Measurements from ENCODE around the gene GAL3ST2.
"Not testable (repeated sequence)": the region's sequence is repeated elsewhere in the genome, so short reads cannot be mapped to it uniquely, and the experiment has no call there.

The GAL3ST2 gene

DNA sequence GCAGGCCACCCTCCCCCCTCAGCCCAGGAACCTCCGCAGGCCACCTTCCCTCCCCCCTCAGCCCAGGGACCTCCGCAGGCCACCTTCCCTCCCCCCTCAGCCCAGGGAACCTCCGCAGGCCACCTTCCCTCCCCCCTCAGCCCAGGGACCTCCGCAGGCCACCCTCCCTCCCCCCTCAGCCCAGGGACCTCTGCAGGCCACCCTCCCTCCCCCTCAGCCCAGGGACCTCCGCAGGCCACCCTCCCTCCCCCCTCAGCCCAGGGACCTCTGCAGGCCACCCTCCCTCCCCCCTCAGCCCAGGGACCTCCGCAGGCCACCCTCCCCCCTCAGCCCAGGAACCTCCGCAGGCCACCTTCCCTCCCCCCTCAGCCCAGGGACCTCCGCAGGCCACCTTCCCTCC lies 29.6 kb downstream of the GAL3ST2 start:
- in situ Hi-C loops (cut with HindIII; ENCODE audit: low sequenced_read_pairs) = not testable (repeated sequence)

DNA sequence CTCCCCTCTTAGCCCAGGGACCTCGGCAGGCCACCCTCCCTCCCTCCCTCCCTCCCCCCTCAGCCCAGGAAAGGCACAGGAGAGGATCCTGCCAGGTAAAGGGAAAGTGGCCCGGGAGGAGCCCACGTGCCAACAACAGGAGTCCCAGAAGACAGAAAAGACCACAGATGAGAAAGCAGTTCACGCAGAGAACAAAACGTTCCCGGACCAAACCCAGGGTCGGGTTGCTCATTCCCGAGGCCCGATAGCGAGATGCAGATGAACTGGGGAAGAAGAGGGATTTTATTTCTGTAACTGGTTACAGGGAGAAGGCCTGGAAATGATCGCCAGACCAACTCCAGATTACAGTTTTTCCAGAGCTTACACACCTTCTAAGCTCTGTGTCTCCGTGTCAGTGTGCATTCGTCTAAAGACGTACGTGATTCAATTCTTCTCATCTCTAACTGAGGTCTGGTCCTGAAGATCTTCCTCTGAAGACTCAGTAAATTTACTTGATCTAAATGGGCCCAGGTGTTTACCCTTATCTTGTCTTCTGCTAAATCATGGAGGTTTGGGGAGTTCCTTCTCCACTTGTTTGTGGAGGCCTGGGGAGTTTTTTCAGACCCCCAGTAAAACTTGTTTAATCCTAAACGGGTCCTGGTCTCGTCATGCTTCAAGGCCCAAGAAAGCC lies 31.6 kb downstream of the GAL3ST2 start:
- in situ Hi-C loops (cut with HindIII; ENCODE audit: low sequenced_read_pairs) = no loop called here

DNA sequence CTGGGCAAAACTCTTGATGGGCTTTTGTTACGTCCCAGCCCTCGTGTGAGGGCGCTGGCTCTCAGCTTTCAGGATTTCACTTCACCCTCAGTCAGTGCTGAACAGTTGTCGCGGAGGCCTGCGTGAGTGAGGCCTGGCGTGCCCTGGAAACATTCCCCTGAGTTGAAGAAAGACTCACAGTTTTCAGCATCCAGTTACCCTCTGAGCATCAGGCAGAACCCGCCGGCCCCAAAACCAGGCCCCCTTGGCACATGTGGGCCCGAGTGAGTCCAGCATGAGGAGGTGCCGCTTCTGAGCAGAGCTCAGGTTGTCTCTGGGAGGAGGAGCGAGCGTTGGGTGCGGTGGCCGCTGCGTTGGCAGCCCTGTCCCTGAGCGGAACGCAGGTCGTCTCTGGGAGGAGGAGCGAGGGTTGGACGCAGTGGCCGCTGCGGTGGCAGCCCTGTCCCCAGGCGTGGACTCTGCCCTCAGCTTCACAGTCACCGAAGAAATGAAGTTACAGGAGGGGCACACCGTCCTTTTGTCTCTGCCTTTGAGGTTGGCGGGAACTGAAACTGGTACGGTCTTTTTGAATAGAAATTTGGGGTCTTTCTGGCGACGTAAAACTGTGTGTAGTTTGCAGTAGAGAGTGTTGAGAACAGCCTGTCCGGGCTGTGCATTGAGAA lies 32.2 kb downstream of the GAL3ST2 start, which contains the start of gene NEU4:
TSS of gene NEU4 (plus strand) at position 473 of the 662 bp plus-strand sequence. CDS start 5,292 bp downstream, outside the sequence.
- in situ Hi-C loops (cut with HindIII; ENCODE audit: low sequenced_read_pairs) = no loop called here

DNA sequence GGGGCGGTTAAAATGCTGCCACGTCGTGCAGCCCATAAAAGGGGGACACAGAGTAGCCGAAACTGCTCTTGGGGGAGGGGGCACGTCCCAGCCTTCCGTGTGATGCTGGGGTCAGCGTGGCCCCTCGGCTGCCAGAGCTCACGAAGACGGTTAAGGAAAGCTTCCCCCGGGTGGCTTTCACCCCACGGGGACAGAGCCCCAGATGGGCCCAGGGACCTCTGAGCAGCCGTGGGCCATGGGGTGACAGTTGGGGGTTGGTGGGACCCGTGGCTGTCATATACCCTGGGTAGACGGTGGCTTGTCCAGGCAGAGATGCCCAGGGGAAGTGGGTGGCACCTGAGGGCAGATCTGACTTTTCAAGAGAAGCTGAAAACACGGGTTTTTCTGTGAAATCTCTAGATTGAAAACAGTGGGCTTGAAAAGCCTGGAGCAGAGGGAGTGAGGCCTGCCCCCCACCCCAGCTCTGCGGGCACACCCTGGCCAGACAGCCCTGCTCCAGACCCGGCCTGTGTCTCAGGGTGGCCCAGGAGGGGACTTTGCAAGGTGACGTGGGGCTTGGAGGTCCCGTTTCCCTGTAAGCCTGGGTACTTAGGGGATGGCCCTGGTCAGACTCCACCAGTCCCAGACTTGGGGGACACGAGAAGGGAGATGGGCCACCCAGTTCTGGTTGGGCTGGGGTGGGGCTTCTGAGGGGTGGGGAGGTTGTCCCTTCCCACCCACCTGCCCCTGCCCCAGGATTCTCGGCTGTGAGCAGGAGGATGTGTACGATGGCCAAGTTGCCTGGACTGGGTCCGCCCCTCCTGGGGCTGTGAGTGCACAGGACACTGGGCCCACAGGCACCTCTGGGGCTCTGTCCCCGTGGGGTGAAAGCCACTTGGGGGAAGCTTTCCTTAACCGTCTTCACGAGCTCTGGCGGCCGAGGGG lies 33.0 kb downstream of the GAL3ST2 start:
- in situ Hi-C loops (cut with HindIII; ENCODE audit: low sequenced_read_pairs) = no loop called here

DNA sequence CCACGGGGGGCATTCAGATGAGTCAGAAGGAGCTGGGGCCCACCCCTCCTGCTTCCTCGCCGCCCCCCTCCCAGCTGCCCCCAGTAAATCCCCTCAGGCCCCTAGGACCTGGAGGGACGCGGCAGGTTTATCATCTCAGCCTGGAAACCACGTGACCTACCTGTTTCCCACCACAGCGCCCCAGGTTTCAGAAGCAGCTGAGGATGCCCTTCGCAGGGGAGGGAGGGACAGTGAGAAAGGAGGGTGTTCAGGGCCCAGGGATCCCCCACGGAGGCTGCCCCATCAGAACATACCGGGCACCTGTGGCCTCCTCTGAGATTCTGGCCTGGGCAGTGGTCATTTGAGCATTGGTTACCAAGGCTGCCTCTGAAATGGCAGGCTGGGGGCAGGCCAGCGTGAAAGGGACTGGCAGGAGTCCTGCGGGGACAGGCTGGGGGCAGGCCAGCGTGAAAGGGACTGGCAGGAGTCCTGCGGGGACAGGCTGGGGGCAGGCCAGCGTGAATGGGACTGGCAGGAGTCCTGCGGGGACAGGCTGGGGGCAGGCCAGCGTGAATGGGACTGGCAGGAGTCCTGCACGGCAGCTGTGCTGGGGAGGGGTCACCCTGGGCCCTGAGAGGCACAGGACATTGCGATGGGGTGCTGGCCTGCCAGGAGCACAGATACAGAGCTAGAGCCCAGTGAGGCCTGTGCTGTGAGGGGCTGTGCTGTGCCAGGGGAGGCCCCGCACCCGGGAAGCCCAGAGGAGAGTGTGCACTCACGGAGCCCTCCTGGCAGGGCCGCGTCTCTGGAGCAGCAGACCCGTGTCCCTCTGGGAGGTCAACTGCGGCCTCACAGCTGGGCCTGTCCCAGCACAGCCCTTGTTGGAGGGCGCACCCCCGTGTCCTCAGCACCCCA lies 33.9 kb downstream of the GAL3ST2 start:
- in situ Hi-C loops (cut with HindIII; ENCODE audit: low sequenced_read_pairs) = no loop called here

DNA sequence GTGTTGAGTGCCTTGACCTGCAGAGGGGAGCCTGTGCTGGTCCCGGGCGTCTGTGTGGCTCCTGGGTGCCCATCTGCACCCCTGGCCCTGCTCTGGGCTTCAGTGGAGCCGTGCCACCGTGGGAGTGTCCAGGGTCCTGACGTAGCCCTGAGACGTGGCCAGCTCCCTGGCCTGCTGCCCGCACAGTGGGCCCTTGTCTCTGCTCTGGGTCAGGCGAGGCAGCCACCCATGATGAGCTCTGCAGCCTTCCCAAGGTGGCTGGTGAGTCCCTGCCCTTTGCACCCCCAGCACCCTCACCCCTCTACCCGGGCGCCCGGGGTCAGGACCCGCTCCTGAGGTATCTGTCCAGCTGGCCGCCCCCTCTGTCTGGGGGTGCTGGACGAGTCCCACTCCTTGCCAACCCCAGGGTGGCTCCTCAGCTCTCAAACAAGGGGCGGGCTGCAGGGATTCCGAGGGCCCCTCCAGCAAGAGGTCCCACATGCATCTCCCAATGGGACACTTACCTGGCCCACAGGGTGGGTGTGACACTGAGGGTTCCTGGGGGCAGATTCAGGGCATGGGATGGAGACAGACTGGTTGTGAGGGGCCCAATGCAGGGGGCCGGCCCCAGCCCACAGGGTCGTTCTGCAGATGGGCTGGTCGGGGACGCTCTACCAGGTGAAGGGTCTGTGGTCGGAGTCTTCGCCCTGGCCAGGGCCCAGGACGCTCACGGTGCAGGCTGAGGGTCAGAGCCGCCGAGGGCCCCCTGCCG lies 34.8 kb downstream of the GAL3ST2 start:
- in situ Hi-C loops (cut with HindIII; ENCODE audit: low sequenced_read_pairs) = no loop called here

DNA sequence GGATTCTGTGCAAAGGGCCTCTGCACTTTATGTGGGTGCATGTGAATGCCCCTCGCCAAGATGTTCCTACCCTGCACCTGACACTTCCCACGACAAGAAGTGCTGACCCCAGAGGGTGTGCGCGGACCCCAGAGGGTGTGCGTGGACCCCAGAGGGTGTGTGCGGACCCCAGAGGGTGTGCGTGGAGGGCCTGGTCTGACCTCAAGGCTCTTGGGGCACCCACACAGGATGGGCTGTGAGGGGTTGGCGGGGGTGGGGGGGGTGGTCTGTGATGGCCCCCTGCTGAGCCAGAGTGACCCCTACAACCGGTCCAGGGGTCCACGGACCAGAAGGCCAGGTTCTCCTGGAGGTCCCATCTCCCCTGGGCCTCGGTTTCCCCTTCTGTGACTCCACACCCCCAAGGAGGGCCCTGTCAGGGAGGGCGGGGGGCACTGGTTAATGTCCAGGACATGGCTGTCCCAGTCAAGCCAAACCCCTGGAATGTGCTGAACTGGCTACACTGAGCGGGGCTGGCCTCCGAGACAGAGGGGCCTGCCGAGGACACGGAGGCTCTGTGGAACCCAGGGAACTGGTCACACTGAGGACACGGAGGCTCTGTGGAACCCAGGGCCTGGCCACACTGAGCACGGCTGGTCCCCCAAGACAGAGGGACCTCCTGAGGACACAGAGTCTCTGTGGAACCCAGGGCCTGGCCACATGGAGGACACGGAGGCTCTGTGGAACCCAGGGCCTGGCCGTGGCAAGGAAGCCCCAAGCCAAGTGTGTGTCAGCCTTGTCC lies 35.5 kb downstream of the GAL3ST2 start:
- in situ Hi-C loops (cut with HindIII; ENCODE audit: low sequenced_read_pairs) = no loop called here

DNA sequence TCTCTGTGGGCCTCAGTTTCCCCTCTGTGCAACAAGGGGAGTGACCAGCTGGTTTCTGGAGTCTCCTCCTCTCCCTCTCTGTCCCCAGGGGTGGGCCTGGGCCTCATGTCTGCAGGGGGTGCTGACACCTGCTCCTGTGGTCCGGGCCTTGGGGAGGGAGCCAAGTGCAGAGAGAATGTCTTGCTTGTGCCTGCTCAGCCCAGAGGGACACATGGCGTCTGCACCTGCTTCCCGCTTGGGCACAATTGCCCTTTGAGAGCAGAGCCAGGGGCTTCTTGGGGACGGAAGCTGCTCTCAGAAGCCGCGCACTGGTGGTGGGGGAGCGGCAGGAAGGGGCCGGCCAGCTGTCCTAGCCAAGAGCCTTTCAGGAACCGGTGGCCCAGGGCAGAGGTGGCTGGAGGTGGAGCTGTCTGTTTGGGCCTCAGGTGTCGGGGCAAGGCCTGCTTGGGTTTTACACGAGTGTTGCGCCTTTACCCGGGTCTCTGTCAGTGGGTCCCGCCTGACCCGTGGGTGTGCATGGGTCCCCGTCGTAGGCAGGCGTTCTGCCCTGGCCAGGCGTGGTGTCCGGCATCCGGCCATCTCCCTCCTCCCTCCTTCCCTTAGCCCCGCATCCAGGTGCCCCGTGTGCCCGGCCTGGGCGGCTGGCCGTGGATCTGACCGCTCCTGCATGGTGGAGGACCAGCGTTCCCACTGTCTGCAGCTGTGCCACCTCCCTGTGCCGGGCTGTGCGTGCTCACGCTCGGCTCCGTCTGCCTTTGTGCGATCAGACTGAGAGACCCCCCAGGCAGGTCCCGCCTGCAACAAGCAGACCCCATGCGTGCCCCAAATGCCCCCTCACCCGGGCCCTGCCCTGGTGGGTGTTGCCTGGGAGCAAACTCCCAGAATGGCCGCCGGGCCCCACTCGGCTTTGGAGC lies 36.4 kb downstream of the GAL3ST2 start:
- in situ Hi-C loops (cut with HindIII; ENCODE audit: low sequenced_read_pairs) = no loop called here

DNA sequence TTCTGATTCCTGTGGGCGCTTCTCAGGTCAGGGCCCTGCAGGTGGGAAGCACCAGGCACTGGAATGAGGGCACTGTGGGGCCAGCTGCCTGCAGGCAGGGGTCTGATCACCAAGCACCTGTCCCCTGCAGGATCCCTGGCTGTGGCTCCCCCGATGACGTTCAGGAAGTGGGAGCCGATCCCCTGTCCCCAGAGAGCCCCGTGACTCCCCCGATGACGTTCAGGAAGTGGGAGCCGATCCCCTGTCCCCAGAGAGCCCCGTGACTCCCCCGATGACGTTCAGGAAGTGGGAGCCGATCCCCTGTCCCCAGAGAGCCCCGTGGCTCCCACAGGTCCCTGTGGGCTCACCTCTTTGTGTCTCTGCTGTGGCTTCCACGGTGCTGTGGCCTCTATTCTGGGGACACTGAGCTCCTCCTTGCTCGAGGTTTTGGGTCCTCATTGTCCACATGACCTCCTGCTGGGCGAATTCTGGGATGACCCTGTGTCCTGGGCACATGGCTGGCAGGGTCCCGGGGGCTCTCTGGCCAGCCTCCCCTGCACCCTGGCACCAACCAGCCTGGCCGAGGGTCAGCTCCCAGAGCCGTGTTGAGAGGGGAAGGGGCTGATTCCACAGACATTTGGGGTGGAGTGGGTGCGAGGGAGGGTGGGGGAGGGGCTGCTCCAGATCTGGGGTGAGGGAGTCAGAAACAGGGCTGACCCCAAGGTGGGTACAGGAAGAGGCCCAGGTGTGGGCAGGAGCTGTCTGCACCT lies 37.2 kb downstream of the GAL3ST2 start:
- in situ Hi-C loops (cut with HindIII; ENCODE audit: low sequenced_read_pairs) = no loop called here

DNA sequence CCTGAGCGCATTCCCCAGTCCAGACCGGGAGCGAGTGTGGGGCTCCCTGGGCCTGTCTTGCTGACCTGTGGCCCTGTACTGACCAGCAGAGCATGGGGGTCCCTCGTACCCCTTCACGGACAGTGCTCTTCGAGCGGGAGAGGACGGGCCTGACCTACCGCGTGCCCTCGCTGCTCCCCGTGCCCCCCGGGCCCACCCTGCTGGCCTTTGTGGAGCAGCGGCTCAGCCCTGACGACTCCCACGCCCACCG lies 37.7 kb downstream of the GAL3ST2 start:
- in situ Hi-C loops (cut with HindIII; ENCODE audit: low sequenced_read_pairs) = no loop called here

DNA sequence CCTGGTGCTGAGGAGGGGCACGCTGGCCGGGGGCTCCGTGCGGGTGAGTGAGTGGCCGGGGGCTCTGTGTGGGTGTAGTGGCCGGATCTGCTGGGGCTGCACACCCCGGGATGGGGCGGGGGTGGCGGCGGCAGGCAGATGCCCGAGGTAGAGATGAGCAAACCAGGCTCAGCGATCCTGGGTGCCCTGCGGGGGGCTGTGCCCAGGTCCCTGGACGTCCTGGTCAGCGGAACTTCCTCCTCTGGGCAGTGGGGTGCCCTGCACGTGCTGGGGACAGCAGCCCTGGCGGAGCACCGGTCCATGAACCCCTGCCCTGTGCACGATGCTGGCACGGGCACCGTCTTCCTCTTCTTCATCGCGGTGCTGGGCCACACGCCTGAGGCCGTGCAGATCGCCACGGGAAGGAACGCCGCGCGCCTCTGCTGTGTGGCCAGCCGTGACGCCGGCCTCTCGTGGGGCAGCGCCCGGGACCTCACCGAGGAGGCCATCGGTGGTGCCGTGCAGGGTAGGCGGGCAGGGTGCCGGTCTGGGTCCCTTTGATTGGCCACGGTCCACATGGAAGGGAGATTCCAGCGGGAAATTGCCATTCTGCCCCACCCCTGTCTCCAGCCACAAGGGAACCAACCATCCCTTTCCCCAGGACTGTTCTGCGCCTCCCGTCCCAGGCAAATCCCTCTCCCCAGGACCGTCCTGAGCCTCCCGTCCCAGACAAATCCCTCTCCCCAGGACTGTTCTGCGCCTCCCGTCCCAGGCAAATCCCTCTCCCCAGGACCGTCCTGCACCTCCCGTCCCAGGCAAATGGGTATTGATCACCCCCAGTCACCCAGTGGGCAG lies 38.2 kb downstream of the GAL3ST2 start:
- in situ Hi-C loops (cut with HindIII; ENCODE audit: low sequenced_read_pairs) = no loop called here

DNA sequence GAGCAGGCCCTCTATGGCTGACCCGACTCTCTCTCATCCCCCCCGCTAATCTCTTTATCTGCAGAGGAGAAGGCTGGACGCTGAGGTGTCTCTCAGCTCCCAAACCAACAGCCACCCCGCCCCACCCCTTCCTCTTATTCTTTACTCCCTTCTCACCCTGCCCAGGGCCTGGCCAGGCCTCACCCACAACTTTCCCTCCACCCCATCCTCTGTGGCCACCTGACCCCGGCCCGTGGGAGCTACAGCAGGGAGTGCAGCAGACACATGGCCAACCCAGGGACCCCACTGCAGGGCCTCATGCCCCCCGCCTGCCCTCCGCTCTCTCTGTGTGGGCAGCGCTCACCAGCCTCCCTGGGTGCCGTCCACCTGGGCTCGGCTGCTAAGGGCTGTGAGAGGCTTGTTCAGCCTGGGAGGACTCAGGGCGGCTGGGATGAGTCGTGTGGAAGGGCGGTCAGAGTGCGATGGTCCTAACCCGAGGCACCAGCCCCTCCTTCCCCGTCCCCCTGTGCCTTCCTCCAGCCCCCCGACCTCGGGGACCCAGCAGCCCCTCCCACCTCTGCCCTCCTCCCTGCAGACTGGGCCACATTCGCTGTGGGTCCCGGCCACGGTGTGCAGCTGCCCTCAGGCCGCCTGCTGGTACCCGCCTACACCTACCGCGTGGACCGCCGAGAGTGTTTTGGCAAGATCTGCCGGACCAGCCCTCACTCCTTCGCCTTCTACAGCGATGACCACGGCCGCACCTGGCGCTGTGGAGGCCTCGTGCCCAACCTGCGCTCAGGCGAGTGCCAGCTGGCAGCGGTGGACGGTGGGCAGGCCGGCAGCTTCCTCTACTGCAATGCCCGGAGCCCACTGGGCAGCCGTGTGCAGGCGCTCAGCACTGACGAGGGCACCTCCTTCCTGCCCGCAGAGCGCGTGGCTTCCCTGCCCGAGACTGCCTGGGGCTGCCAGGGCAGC lies 39.1 kb downstream of the GAL3ST2 start:
- in situ Hi-C loops (cut with HindIII; ENCODE audit: low sequenced_read_pairs) = no loop called here

DNA sequence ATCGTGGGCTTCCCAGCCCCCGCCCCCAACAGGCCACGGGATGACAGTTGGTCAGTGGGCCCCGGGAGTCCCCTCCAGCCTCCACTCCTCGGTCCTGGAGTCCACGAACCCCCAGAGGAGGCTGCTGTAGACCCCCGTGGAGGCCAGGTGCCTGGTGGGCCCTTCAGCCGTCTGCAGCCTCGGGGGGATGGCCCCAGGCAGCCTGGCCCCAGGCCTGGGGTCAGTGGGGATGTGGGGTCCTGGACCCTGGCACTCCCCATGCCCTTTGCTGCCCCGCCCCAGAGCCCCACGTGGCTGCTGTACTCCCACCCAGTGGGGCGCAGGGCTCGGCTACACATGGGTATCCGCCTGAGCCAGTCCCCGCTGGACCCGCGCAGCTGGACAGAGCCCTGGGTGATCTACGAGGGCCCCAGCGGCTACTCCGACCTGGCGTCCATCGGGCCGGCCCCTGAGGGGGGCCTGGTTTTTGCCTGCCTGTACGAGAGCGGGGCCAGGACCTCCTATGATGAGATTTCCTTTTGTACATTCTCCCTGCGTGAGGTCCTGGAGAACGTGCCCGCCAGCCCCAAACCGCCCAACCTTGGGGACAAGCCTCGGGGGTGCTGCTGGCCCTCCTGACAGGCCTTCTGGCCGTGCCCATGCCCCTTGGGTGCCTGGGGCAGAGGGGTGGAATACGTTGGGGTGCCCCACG lies 40.0 kb downstream of the GAL3ST2 start:
- in situ Hi-C loops (cut with HindIII; ENCODE audit: low sequenced_read_pairs) = no loop called here

DNA sequence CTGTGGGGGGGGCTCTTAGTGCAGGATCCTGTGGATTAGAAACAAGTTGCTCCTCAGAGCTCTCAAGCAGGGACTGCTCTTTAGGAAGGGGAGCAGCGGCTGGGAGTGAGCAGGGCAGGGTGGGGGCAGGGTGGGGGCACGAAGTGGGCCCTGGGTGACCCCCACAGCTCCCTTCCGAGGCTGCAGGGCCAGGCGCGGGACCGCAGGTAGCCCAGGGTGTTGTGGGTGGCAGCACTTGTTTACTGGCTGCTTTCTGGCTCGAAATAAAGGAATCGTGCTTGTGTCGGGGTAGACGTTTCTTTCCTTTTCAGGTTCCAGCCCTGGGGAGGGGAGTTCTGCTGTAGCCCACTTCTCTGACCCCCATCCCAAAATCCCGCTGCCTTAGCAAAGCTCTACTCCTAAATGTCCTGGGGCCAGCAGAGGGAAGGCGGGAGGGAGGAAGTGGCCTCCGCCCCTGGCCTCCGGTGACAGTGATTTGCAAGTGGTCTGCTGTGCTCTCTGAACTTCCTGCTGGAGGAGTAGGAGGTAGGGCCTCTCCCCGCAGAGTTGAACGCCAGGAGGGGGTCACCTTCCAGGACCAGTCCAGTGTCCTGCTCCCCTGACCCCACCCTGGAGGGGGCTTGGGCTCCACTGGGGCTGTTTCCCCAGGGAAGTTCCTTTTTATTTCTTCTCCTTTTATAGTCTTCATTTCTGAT lies 40.7 kb downstream of the GAL3ST2 start:
- in situ Hi-C loops (cut with HindIII; ENCODE audit: low sequenced_read_pairs) = no loop called here
